HFFc6 (cell line): ENCODE data around the gene TMEM98. TPM values are rescaled to one million over a fixed set of nuclear protein-coding genes. Genes with fewer than 3 reads are reported as not detected.
"Not testable (repeated sequence)": the region's sequence is repeated elsewhere in the genome, so short reads cannot be mapped to it uniquely, and the experiment has no call there.

Experiments used
- DNase-seq: peaks from one replicate; pipeline ENCODE4 v3.0.0-alpha.2; 2018
- H3K27ac Mint-ChIP-seq: 2 replicates; pipeline ENCODE4 v1.8.0; 2020; ENCODE audit warnings: mild to moderate bottlenecking, mixed read lengths
- H3K27me3 Mint-ChIP-seq: 2 replicates; pipeline ENCODE4 v1.8.0; 2021; ENCODE audit warnings: mild to moderate bottlenecking, moderate library complexity, mixed read lengths; ENCODE audit not compliant: insufficient read depth
- H3K36me3 Mint-ChIP-seq: 2 replicates; pipeline ENCODE4 v1.8.0; 2021; ENCODE audit warnings: low read depth, mixed read lengths
- H3K4me1 Mint-ChIP-seq: 2 replicates; pipeline ENCODE4 v1.8.0; 2020; ENCODE audit warnings: low read depth, mixed read lengths
- H3K4me3 Mint-ChIP-seq: 2 replicates; pipeline ENCODE4 v1.8.0; 2020; ENCODE audit warnings: mild to moderate bottlenecking, moderate library complexity, mixed read lengths
- H3K9me3 Mint-ChIP-seq: 2 replicates; pipeline ENCODE4 v1.8.0; 2020; ENCODE audit warnings: mild to moderate bottlenecking, mixed read lengths
- total RNA-seq, 6 experiments: library from RNA; stranded (reverse); fragmentation: NEBNext Ultra II Directional; extraction: Animal tissue kit (Norgen Biotek cat#: 25700); gene quantifications; 2 replicates in 1 of 6; 3 replicates in 5 of 6; pipeline ENCODE4 v1.2.3, GENCODE V29; 2021
- TF ChIP-seq, protein P1 (sequence below): fragments of 200-600 bp; sonication (generic); IDR thresholded peaks from 2 replicates; pipeline ENCODE4 v1.5.0; 2021; ENCODE audit warnings: antibody characterized with exemption, mild to moderate bottlenecking

Gene TMEM98
- total RNA-seq, 6 experiments from 2014 or later: 34.4 to 66.9 (median 38.5) TPM

DNA sequence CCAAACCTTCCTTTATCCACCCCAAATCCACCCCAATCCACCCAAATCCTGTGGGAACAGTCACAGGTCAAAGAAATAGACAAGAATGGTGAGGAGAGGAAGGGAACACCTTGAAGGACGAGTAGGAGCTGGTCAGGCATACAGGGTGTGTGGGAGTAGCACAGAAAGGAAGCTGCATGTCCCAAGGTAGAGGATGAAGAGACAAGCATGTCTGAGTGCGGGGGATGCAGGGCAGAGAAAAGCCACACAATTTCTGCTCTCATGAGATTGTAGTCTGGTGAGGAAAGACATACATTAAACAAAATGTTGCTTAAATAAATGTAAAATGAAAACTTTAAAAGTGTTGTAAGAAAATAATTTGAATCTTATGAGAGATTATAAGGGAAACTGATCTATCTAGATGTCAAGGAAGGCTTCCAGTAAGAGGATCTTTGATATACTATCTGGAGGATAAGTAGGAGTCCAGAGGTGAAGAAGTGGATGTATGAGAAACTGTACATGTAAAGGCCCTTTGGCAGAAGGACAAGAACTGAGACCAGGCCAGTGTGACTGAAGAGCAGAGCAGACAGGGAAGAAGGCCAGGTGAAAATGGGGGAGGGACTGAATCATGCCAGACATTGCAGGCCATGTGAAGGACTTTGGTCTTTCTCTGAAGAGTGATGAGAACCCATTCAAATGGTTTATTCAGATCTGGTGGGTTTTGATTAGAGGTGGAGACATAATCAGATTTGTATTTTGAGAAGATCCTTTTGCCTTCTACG is 18.6 kb downstream of the TMEM98 start:
- H3K4me1 Mint-ChIP-seq: peaks cover 21% of the 10 kb centered on the region
- H3K27ac Mint-ChIP-seq: no peak overlapping the region
- no peak overlapping the region for H3K4me3 Mint-ChIP-seq
- no peak for DNase-seq
- no peaks in the 10 kb centered on the region; the same call in 1 of the 2 replicates for H3K9me3 Mint-ChIP-seq
- TF ChIP-seq, protein P1, sequence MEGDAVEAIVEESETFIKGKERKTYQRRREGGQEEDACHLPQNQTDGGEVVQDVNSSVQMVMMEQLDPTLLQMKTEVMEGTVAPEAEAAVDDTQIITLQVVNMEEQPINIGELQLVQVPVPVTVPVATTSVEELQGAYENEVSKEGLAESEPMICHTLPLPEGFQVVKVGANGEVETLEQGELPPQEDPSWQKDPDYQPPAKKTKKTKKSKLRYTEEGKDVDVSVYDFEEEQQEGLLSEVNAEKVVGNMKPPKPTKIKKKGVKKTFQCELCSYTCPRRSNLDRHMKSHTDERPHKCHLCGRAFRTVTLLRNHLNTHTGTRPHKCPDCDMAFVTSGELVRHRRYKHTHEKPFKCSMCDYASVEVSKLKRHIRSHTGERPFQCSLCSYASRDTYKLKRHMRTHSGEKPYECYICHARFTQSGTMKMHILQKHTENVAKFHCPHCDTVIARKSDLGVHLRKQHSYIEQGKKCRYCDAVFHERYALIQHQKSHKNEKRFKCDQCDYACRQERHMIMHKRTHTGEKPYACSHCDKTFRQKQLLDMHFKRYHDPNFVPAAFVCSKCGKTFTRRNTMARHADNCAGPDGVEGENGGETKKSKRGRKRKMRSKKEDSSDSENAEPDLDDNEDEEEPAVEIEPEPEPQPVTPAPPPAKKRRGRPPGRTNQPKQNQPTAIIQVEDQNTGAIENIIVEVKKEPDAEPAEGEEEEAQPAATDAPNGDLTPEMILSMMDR: no peak
- peaks cover under 1% of the 10 kb centered on the region; the same call in 1 of the 2 replicates for H3K36me3 Mint-ChIP-seq
- H3K27me3 Mint-ChIP-seq: peaks cover 10% of the 10 kb centered on the region

- TF ChIP-seq, protein P1: no peak
- H3K27ac Mint-ChIP-seq: no peak overlapping the region
- peaks cover 20% of the 10 kb centered on the region for H3K4me1 Mint-ChIP-seq
- no peak overlapping the region for H3K4me3 Mint-ChIP-seq
- H3K27me3 Mint-ChIP-seq: peaks cover 12% of the 10 kb centered on the region
- H3K9me3 Mint-ChIP-seq: no peaks in the 10 kb centered on the region; the same call in 1 of the 2 replicates
- DNase-seq: no peak
- H3K36me3 Mint-ChIP-seq: no peaks in the 10 kb centered on the region
These were observed 19.8 kb downstream of the TMEM98 start for GRCh38 chr17:32947736-32948135.

DNA sequence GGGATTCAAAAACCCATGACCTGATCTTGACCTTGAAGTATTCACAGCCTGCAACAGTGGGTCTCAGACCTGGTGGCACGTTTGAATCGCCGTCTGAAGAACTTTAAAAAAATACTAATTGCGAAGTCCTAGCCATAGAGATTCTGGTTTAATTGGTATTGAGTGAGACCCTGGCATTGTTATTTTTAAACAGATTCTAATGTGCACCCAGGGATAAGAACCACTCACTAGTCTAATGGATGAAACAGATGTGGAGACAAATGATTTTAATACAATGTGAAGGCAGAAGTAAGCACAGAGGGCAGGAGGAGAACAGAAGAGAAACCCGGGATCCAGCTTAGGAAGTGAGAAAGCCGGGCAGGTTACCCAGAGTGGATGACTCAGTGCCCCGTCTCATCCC is 21.2 kb downstream of the TMEM98 start:
- no peak overlapping the region for H3K4me3 Mint-ChIP-seq
- DNase-seq: no peak
- H3K9me3 Mint-ChIP-seq: no peaks in the 10 kb centered on the region; the same call in 1 of the 2 replicates
- H3K27me3 Mint-ChIP-seq: peaks cover 12% of the 10 kb centered on the region
- TF ChIP-seq, protein P1: no peak
- H3K27ac Mint-ChIP-seq: no peak overlapping the region
- H3K36me3 Mint-ChIP-seq: no peaks in the 10 kb centered on the region
- H3K4me1 Mint-ChIP-seq: peaks cover 6% of the 10 kb centered on the region

DNA sequence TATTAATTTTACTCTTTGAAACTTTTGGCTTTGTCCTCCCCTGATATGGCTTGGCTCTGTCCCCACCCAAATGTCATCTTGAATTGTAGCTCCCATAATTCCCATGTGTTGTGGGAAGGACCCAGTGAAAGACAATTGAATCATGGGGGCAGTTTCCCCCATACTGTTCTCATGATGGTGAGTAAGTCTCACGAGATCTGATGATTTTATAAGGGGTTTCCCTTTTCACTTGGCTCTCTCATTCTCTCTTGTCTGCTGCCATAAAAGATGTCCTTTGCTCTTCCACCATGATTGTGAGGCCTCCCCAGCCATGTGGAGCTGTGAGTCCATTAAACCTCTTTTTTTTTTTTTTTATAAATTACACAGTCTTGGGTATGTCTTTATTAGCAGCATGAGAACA is 24.5 kb downstream of the TMEM98 start:
- H3K4me1 Mint-ChIP-seq, DNase-seq, H3K27ac Mint-ChIP-seq, H3K9me3 Mint-ChIP-seq, H3K36me3 Mint-ChIP-seq, H3K4me3 Mint-ChIP-seq: not testable (repeated sequence)
- H3K27me3 Mint-ChIP-seq: peaks cover 12% of the 10 kb centered on the region

DNA sequence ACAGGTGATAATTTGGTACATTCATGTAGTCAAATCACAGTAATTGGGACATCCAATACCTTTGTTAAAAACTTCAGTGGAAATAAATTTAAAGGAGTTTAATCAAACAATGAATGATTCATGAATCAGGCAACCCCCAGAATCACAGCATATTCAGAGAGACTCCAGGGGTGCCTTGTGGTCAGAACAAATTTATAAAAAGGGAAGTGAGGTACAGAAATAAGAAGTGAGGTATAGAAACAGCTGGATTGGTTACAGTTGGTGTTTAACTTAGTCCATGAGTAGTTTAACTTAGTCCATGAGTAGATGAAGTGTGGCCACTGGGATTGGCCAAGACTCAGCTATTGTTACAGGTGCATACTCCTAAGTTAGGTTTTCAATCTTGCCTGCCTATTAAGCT is 25.1 kb downstream of the TMEM98 start:
- Mint-ChIP-seq H3K27ac (no peak overlapping the region), H3K27me3 (peaks cover 10% of the 10 kb centered on the region), H3K4me3 (no peak overlapping the region), H3K9me3 (no peaks in the 10 kb centered on the region; the same call in 1 of the 2 replicates), H3K4me1 (peaks cover 2% of the 10 kb centered on the region; the same call in 1 of the 2 replicates), H3K36me3 (no peaks in the 10 kb centered on the region; the same call in 1 of the 2 replicates)
- TF ChIP-seq, protein P1: no peak
- no peak for DNase-seq

DNA sequence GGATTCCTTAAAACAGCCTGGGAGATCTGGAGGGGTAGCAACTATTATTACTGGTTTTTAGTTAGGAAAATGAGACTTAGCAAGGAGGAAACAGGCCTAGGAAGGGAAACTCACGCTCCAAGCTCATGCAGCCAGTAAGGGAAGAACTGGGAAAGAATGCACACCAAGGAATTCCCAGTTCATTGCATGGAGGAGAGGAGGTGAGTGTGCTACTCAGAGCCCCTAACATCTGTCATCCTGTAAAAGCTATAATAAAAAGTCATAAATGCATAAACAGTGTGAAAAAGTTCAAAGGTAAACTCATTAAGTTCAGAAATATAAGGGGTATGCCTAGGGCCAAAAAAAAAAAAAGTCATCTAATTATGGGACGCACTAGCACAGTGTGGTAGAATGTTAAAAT is 25.9 kb downstream of the TMEM98 start:
- Mint-ChIP-seq H3K4me1 (peaks cover 10% of the 10 kb centered on the region; the same call in 1 of the 2 replicates), H3K27me3 (peaks cover 10% of the 10 kb centered on the region), H3K36me3 (no peaks in the 10 kb centered on the region; the same call in 1 of the 2 replicates), H3K27ac (no peak overlapping the region), H3K4me3 (no peak overlapping the region), H3K9me3 (no peaks in the 10 kb centered on the region; the same call in 1 of the 2 replicates)
- TF ChIP-seq, protein P1: no peak
- DNase-seq: no peak
